HFFc6 (cell line): ENCODE results near the gene KCNJ12. TPM values are rescaled to one million over a fixed set of nuclear protein-coding genes. Genes with fewer than 3 reads are reported as not detected.
"Not testable (repeated sequence)": the region's sequence is repeated elsewhere in the genome, so short reads cannot be mapped to it uniquely, and the experiment has no call there.

Source experiments
- DNase-seq: peaks from one replicate; pipeline ENCODE4 v3.0.0-alpha.2; 2018
- H3K27ac Mint-ChIP-seq: 2 replicates; pipeline ENCODE4 v1.8.0; 2020; ENCODE audit warnings: mild to moderate bottlenecking, mixed read lengths
- H3K27me3 Mint-ChIP-seq: 2 replicates; pipeline ENCODE4 v1.8.0; 2021; ENCODE audit warnings: mild to moderate bottlenecking, moderate library complexity, mixed read lengths; ENCODE audit not compliant: insufficient read depth
- H3K36me3 Mint-ChIP-seq: 2 replicates; pipeline ENCODE4 v1.8.0; 2021; ENCODE audit warnings: low read depth, mixed read lengths
- H3K4me1 Mint-ChIP-seq: 2 replicates; pipeline ENCODE4 v1.8.0; 2020; ENCODE audit warnings: low read depth, mixed read lengths
- H3K4me3 Mint-ChIP-seq: 2 replicates; pipeline ENCODE4 v1.8.0; 2020; ENCODE audit warnings: mild to moderate bottlenecking, moderate library complexity, mixed read lengths
- H3K9me3 Mint-ChIP-seq: 2 replicates; pipeline ENCODE4 v1.8.0; 2020; ENCODE audit warnings: mild to moderate bottlenecking, mixed read lengths
- CTCF ChIP-seq: fragments of 200-600 bp; sonication (generic); IDR thresholded peaks from 2 replicates; pipeline ENCODE4 v1.5.0; 2021; ENCODE audit warnings: antibody characterized with exemption, mild to moderate bottlenecking
- total RNA-seq, 6 experiments: library from RNA; stranded (reverse); fragmentation: NEBNext Ultra II Directional; extraction: Animal tissue kit (Norgen Biotek cat#: 25700); gene quantifications; 2 replicates in 1 of 6; 3 replicates in 5 of 6; pipeline ENCODE4 v1.2.3, GENCODE V29; 2021

Gene KCNJ12
- total RNA-seq, 6 experiments from 2014 or later = not detected

- DNase-seq = no peak
- TF ChIP-seq CTCF = no peak
- Mint-ChIP-seq H3K27ac (peak overlapping the region; percentile 38; the same call in 1 of the 2 replicates), H3K36me3 (no peaks in the 10 kb centered on the region), H3K27me3 (no peaks in the 10 kb centered on the region; the same call in 1 of the 2 replicates), H3K9me3 (no peaks in the 10 kb centered on the region), H3K4me1 (peaks cover 19% of the 10 kb centered on the region), H3K4me3 (no peak overlapping the region)
These were observed 24.8 kb downstream of the KCNJ12 start for GRCh38 chr17:21400816-21401593.

- Mint-ChIP-seq H3K4me1 (peaks cover 19% of the 10 kb centered on the region), H3K4me3 (peak overlapping the region; percentile 55), H3K27ac (peak overlapping the region; percentile 95)
- H3K9me3 Mint-ChIP-seq, H3K27me3 Mint-ChIP-seq, H3K36me3 Mint-ChIP-seq: not testable (repeated sequence)
- DNase-seq = peak; percentile 94
These were observed 26.0 kb downstream of the KCNJ12 start for GRCh38 chr17:21402166-21402571.

- not testable (repeated sequence) for H3K36me3 Mint-ChIP-seq, H3K27me3 Mint-ChIP-seq, H3K4me3 Mint-ChIP-seq, H3K9me3 Mint-ChIP-seq, DNase-seq
- Mint-ChIP-seq H3K4me1 (peaks cover 15% of the 10 kb centered on the region), H3K27ac (peak overlapping the region; percentile 54)
These were observed 26.8 kb downstream of the KCNJ12 start for GRCh38 chr17:21402926-21403325.

- not testable (repeated sequence) for H3K27ac Mint-ChIP-seq, H3K9me3 Mint-ChIP-seq
These were observed 27.9 kb downstream of the KCNJ12 start for GRCh38 chr17:21404106-21404505.

GRCh38 chr17:21404539-21404938 lies 28.4 kb downstream of the KCNJ12 start:
- not testable (repeated sequence) for H3K27ac Mint-ChIP-seq, H3K4me3 Mint-ChIP-seq, H3K27me3 Mint-ChIP-seq, DNase-seq, H3K36me3 Mint-ChIP-seq, H3K9me3 Mint-ChIP-seq
- peaks cover 14% of the 10 kb centered on the region for H3K4me1 Mint-ChIP-seq

More at GRCh38 chr17:21404106-21404505, 27.9 kb downstream of the KCNJ12 start:
- H3K36me3 Mint-ChIP-seq, H3K27me3 Mint-ChIP-seq, DNase-seq, H3K4me3 Mint-ChIP-seq: not testable (repeated sequence)
- H3K4me1 Mint-ChIP-seq = peaks cover 14% of the 10 kb centered on the region

- H3K9me3 Mint-ChIP-seq, DNase-seq, H3K4me3 Mint-ChIP-seq, H3K27me3 Mint-ChIP-seq, H3K36me3 Mint-ChIP-seq, H3K27ac Mint-ChIP-seq: not testable (repeated sequence)
- H3K4me1 Mint-ChIP-seq = peaks cover 14% of the 10 kb centered on the region
These were observed 29.0 kb downstream of the KCNJ12 start for GRCh38 chr17:21404956-21405731.

GRCh38 chr17:21405904-21406400 lies 29.8 kb downstream of the KCNJ12 start:
- H3K9me3 Mint-ChIP-seq, DNase-seq, H3K27ac Mint-ChIP-seq, H3K27me3 Mint-ChIP-seq, H3K4me3 Mint-ChIP-seq, H3K36me3 Mint-ChIP-seq: not testable (repeated sequence)
- peaks cover 14% of the 10 kb centered on the region for H3K4me1 Mint-ChIP-seq

- not testable (repeated sequence) for H3K4me1 Mint-ChIP-seq, H3K9me3 Mint-ChIP-seq, H3K4me3 Mint-ChIP-seq, DNase-seq, H3K27ac Mint-ChIP-seq, H3K27me3 Mint-ChIP-seq, H3K36me3 Mint-ChIP-seq
These were observed 30.7 kb downstream of the KCNJ12 start for GRCh38 chr17:21406616-21407404.

- not testable (repeated sequence) for DNase-seq, H3K27me3 Mint-ChIP-seq, H3K4me3 Mint-ChIP-seq, H3K4me1 Mint-ChIP-seq, H3K27ac Mint-ChIP-seq, H3K36me3 Mint-ChIP-seq, H3K9me3 Mint-ChIP-seq
These were observed 31.6 kb downstream of the KCNJ12 start for GRCh38 chr17:21407752-21408151.

- not testable (repeated sequence) for H3K4me3 Mint-ChIP-seq, H3K36me3 Mint-ChIP-seq, H3K4me1 Mint-ChIP-seq, H3K27ac Mint-ChIP-seq, H3K27me3 Mint-ChIP-seq, H3K9me3 Mint-ChIP-seq, DNase-seq
These were observed 32.1 kb downstream of the KCNJ12 start for GRCh38 chr17:21408224-21408623.

- H3K9me3 Mint-ChIP-seq, H3K27ac Mint-ChIP-seq, H3K36me3 Mint-ChIP-seq, H3K4me1 Mint-ChIP-seq, DNase-seq, H3K27me3 Mint-ChIP-seq, H3K4me3 Mint-ChIP-seq: not testable (repeated sequence)
These were observed 32.7 kb downstream of the KCNJ12 start for GRCh38 chr17:21408766-21409300.

- H3K27ac Mint-ChIP-seq, H3K4me1 Mint-ChIP-seq, DNase-seq, H3K27me3 Mint-ChIP-seq, H3K36me3 Mint-ChIP-seq, H3K9me3 Mint-ChIP-seq, H3K4me3 Mint-ChIP-seq: not testable (repeated sequence)
These were observed 33.2 kb downstream of the KCNJ12 start for GRCh38 chr17:21409388-21409787.
